NCI-H1092 treated with DMSO at 0.1 percent for 48 hours (cell line): Measurements from ENCODE around the gene EIF4G1.
"Not testable (repeated sequence)": the region's sequence is repeated elsewhere in the genome, so short reads cannot be mapped to it uniquely, and the experiment has no call there.

Source experiments
- DNase-seq: peaks from one replicate; lab custom pipeline; 2025; lab: John Stamatoyannopoulos, UW

Gene EIF4G1, protein sequence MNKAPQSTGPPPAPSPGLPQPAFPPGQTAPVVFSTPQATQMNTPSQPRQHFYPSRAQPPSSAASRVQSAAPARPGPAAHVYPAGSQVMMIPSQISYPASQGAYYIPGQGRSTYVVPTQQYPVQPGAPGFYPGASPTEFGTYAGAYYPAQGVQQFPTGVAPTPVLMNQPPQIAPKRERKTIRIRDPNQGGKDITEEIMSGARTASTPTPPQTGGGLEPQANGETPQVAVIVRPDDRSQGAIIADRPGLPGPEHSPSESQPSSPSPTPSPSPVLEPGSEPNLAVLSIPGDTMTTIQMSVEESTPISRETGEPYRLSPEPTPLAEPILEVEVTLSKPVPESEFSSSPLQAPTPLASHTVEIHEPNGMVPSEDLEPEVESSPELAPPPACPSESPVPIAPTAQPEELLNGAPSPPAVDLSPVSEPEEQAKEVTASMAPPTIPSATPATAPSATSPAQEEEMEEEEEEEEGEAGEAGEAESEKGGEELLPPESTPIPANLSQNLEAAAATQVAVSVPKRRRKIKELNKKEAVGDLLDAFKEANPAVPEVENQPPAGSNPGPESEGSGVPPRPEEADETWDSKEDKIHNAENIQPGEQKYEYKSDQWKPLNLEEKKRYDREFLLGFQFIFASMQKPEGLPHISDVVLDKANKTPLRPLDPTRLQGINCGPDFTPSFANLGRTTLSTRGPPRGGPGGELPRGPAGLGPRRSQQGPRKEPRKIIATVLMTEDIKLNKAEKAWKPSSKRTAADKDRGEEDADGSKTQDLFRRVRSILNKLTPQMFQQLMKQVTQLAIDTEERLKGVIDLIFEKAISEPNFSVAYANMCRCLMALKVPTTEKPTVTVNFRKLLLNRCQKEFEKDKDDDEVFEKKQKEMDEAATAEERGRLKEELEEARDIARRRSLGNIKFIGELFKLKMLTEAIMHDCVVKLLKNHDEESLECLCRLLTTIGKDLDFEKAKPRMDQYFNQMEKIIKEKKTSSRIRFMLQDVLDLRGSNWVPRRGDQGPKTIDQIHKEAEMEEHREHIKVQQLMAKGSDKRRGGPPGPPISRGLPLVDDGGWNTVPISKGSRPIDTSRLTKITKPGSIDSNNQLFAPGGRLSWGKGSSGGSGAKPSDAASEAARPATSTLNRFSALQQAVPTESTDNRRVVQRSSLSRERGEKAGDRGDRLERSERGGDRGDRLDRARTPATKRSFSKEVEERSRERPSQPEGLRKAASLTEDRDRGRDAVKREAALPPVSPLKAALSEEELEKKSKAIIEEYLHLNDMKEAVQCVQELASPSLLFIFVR (N-terminal part only)

DNA sequence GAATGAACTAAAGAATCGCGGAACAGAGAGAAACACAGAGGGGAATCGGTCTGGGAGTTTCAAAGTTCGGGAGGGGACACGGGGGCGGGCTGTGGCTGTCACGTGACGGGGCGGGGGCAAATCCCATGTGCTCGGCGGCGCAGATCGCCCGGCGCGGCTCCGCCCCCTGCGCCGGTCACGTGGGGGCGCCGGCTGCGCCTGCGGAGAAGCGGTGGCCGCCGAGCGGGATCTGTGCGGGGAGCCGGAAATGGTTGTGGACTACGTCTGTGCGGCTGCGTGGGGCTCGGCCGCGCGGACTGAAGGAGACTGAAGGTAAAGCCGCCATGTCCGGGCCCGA, at the start of gene EIF4G1:
Gene EIF4G1 (plus strand): TSS at position 244 of the 337 bp plus-strand sequence. CDS start 1,191 bp downstream, outside the sequence.
- DNase-seq: peak; percentile 94

DNA sequence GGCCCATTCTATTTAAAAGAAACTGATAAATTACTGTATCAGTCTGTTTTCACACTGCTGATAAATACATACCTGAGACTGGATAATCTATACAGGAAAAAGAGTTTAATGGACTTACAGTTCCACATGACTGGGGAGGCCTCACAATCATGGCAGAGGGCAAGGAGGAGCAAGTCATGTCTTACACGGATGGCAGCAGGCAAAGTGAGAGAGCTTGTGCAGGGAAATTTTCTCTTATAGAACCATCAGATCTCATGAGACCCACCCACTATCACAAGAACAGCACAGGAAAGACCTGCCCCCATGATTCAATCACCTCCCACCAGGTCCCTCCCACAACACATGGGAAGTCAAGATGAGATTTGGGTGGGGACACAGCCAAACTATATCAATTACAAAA, 47.2 kb upstream of the EIF4G1 start:
- not testable (repeated sequence) for DNase-seq

DNA sequence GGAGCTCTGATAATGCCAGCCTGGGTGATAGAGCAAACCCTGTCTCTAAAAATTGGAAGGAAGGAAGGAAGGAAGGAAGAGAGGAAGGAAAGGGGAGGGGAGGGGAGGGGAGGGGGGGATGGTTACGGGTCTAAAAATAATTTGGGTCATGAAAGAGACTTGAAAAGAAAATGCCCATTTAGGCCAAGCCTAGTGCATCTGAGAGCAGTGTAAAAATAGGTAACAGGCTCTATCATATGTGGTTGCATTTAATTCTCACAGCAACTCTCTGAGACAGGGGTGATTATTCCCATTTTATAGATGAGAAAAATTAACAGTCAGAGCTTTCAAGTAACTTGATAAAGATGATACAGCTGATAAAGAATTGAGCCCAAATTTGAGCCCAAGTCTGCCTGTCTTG, 42.1 kb upstream of the EIF4G1 start:
- no peak for DNase-seq

DNA sequence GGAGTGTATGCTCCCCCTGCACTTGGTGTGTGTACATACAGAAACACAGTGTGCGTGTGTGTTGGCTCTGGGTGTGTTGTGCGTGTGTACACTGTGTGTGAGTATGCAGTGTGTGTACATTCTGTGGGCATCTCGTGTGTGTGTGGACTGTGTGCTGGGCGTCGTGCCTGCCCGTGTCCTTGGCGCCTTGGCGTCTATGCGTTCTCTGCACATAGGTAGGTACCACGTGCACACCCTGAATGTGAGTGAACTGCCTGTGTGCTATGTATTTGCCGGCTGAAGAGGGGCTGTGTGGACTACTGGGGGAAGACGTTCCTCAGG, 39.1 kb upstream of the EIF4G1 start:
- DNase-seq: no peak

DNA sequence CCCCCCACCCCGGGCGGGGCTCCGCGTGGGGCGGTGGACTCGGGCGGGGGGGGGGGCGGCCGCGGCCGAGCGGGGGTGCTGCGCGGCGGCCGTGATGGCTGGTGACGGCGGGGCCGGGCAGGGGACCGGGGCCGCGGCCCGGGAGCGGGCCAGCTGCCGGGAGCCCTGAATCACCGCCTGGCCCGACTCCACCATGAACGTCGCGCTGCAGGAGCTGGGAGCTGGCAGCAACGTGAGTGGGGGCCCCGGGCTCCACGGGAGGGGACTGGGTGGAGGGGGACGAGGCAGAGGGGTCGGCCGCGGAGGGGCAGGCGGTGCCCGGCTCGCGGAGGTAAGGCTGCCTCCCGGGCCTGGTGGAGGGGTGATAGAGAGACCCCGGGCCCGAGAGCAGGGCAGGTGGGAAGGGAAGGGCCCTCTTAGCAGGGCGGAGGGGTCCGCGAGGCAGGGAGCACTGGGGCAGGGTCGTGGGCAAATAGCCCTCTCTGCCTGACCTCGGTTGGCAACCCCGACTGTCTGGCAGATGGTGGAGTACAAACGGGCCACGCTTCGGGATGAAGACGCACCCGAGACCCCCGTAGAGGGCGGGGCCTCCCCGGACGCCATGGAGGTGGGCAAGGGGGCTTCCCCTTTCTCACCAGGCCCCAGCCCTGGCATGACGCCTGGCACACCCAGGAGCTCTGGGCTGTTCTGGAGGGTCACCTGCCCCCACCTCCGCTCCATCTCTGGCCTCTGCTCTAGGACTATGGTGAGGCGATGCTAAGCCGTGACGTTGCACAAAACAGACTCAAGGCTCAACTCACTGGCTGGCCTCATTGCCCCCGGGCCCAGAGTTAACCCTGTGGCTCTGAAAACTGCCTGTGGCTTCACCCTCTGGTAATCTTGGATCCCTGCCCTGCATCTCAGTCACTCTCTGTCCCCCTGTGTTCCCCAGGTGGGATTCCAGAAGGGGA, 38.2 kb upstream of the EIF4G1 start, which contains the start of gene ECE2:
Gene ECE2 (plus strand): TSS at position 62 of the 950 bp plus-strand sequence. CDS start 132 bp downstream, at position 194.
- no peak for DNase-seq

DNA sequence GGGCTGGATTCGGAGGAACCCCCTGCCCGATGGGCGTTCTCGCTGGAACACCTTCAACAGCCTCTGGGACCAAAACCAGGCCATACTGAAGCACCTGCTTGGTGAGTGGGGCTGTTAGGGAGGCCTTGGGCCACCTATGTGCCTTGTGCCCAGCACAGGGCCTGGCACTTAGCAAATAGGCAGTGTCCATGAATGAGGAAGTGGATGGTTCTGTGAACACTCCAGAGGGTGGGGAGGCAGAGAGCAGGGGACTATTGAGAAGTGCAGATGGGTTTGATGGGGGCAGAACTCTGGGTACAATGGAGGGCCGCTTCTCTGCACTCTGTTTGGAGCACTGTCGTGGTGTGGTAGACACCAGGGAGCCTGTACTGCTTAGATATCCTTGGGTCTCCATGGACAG, 37.0 kb upstream of the EIF4G1 start:
- no peak for DNase-seq

DNA sequence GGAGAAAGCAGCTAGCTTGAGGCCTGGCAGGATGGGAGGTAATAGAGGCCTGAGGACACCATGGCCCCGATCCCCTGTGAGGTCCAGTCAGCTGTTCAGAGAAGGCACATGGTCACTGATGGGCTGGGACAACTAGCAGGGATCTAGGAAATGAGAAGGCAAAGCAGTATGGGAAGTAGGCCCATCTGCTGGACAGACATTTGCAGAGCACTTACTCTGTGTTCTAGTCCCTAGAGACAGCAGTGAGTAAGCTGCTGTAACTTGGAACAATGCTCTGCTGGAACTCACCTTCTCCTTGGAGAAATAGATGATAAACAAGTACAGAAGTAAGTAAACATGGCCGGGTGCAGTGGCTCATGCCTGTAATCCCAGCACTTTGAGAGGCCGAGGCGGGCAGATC, 31.5 kb upstream of the EIF4G1 start:
- no peak for DNase-seq

DNA sequence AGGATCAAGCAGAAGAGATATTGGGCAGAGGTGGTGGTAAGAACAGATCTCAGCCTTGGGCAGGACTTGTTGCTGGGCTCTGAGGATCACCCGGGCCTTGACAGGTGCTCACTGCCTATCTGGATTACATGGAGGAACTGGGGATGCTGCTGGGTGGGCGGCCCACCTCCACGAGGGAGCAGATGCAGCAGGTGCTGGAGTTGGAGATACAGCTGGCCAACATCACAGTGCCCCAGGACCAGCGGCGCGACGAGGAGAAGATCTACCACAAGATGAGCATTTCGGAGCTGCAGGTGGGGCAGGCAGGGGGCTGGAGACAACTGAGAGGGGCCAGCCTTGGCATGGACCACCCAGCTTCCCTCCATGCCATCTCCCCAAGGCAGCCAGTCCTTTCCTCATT, 30.7 kb upstream of the EIF4G1 start:
- no peak for DNase-seq

DNA sequence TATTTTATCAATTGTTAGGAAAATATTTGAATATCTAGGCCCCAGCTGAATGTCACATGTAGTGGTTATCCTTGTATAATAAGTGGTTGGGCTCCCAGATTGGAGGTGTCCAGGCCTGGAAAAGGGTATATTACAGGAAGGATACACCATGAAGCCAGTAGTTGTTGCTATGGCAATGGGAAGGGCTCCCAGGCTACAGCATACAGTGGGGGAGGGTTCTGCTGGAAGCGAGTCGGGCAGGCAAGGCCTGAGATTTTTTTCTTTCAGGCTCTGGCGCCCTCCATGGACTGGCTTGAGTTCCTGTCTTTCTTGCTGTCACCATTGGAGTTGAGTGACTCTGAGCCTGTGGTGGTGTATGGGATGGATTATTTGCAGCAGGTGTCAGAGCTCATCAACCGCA, 29.7 kb upstream of the EIF4G1 start:
- peak; percentile 80 for DNase-seq

DNA sequence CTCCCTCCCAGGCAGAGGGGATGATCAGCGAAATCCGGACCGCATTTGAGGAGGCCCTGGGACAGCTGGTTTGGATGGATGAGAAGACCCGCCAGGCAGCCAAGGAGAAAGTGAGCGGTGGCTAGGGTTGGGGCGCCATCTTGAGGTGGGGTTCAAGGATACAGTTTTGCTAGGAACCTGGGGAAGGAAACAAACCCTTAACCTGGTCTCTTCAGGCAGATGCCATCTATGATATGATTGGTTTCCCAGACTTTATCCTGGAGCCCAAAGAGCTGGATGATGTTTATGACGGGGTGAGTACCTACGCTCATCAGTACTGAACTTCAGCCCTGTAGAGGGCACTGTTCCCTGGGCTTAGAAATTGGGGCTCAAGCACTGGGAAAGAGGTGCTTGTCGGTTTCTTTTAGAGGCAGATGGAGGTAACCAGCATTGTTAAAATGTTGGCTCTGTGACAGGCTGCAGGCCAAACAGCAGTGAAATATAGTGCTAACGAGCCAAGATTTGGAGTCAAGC, 24.9 kb upstream of the EIF4G1 start:
- DNase-seq: peak; percentile 43

DNA sequence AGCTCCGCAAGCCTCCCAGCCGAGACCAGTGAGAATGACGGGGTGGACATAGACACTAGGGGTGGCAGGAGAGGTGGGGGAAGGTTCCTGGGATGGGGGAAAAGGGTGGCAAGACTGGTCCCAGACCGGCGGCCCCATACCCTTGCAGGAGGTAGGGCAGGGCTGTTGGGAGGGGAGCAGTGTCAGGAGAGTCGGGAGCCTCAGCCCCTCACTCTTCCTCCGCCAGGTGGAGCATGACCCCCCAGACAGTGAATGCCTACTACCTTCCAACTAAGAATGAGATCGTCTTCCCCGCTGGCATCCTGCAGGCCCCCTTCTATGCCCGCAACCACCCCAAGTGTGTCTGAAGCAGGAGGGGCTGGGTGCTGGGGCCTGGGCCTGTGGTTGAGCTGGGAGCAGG, 24.1 kb upstream of the EIF4G1 start:
- DNase-seq: no peak

DNA sequence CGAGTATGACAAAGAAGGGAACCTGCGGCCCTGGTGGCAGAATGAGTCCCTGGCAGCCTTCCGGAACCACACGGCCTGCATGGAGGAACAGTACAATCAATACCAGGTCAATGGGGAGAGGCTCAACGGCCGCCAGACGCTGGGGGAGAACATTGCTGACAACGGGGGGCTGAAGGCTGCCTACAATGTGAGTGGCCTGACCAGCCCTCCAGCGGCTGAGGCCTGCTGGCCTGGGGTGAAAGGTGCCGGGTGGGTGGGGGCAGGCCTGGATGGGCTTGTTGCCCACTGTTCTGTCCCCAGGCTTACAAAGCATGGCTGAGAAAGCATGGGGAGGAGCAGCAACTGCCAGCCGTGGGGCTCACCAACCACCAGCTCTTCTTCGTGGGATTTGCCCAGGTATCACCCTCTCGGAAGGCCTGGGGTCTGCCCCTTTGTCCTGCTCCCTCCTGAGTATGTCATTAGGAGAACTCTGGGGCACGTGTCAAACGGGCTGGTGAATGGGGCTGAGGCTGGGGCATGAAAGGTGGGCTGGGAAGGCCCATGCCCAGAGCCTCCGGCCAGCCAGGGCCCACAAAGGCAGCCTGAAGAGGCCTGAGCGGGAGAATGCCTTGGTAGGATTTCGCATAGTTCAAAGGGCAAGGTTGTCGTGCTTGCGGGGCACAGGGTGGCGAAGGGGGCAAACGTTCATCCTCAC, 23.2 kb upstream of the EIF4G1 start:
- DNase-seq: no peak

DNA sequence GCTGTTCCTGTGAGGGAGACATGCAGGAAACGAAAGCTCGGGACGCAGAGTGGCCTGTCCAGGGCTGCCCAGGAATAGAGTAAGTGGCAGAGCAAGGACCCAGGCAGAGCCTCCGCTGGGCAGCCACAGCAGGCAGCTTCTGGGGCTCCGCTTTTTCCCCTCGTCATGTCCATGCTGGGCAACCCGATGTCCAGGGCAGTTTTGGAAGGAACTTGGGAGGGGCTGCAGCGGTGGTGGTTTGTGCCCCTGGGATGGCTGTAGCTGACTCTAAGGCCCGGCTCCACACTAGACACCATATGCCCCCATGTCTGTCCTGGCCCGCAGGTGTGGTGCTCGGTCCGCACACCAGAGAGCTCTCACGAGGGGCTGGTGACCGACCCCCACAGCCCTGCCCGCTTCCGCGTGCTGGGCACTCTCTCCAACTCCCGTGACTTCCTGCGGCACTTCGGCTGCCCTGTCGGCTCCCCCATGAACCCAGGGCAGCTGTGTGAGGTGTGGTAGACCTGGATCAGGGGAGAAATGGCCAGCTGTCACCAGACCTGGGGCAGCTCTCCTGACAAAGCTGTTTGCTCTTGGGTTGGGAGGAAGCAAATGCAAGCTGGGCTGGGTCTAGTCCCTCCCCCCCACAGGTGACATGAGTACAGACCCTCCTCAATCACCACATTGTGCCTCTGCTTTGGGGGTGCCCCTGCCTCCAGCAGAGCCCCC, 22.5 kb upstream of the EIF4G1 start:
- DNase-seq: no peak

DNA sequence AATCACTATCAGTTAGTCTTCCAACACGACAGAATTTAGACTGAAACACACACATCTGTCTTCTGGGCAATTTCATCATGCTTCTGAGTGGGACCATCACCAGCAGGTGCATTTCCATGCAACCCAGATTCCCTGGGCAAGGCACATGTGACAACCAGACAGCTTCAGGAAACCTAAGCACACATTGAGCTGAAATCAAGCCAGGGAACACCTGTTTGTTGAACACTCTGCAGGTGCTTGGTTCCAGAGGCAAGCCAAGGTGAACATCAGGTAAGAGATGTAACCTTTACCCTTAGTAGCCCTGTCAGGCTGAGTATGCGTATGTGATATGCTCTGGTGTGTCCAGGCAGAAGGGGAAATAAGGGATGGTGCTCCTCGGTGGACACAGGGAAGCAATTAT, 18.6 kb upstream of the EIF4G1 start:
- DNase-seq: no peak

DNA sequence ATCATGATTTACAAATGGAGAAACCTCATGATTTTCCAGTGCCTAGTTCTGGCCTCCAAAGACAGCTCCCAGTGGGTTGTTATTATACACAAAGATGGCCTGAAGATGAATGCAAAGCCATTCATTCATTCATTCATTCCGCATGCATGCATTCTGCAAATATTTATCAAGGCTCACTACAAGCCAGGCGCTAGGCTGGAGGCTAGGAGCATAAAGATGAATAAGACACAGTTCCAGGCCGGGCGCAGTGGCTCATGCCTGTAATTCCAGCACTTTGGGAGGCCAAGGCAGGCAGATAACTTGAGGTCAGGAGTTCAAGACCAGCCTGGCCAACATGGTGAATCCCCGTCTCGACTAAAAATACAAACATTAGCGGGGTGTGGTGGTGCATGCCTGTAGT, 17.8 kb upstream of the EIF4G1 start:
- DNase-seq: no peak

DNA sequence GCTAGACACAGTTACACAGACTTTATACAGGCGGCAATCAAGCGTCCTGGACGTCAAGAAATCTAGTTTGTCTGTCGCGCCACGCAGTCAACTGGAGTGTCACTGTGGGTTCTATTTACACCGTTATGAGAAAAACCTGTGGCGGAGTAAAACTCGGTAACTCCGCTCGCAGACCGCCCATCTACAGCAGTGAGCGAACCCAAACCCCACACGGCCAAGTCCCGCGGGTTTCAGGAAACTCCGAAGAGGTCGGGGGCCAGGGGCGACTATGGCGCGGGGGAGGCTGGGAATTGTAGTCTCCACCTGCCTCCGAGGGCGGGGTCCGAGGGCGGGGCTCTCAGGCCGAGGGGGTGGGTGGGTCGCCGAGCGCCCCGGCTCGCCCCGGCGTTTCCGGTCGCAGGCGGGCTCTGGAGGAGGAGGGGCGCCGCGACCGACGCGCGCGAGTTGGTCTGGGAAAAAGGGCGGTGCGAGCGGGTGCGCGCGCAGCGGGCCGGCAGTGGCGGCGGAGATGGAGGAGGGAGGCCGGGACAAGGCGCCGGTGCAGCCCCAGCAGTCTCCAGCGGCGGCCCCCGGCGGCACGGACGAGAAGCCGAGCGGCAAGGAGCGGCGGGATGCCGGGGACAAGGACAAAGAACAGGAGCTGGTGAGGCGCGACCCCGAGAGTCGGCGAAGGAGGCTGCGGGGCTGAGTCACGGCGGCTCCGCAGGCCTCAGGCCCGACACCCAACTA, 15.5 kb upstream of the EIF4G1 start, which contains the start of gene PSMD2:
Gene PSMD2 (plus strand): TSS at position 483 of the 729 bp plus-strand sequence. CDS start 26 bp downstream, at position 509.
- DNase-seq: peak; percentile 93

DNA sequence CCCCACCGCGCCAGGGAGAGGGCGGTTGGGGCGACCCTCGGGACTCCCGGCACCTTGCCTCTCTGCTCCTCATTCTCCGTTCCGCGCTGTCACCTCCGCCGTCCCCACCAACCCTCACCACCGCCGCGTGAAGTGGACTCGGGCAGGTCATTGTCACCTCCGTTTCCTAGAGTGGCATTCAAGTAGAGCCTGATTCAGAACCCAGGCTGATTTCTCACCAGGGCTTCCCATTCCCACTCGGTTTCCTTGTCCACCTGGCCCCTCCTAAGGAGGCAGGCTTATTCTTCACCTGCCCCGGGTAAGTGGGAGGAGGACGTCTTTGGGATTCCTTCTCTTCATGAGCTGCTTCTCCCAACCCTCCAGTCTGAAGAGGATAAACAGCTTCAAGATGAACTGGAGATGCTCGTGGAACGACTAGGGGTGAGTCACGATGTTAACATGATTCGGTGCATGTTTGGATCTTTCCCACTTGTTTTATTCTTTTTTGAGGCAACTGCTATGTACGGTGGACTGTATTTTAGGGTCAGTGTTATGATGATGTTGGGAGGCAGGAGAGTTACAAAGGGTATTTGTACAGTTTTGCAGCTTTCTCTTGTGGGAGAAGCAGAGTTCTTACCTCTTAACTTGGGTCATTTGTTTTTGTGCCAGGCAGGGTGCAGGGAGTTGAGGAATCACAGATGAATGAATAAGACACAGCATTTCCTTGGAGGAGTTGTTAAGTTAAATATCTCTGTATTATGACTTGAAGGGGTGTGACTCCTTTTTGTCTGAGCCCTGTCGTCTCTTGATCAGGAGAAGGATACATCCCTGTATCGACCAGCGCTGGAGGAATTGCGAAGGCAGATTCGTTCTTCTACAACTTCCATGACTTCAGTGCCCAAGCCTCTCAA, 14.7 kb upstream of the EIF4G1 start:
- no peak for DNase-seq

DNA sequence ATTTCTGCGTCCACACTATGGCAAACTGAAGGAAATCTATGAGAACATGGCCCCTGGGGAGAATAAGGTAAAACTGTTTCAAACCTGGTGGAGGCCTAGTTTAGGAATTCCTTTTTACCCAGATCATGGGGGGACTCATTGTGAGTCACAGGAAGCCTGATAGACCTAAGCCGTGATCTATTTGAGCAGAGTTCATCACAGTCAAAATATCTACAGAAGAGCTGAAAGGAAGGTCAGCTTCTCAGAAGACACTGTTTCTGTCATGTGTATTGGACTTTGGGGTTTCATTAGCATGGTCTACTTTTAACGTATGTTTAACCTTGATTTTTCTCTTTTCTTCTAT, 14.1 kb upstream of the EIF4G1 start:
- DNase-seq: no peak
